H1 (cell line): ENCODE results near the gene HES3. TPM values are rescaled to one million over a fixed set of nuclear protein-coding genes. Genes with fewer than 3 reads are reported as not detected.

ENCODE experiments used
- polyA plus RNA-seq, 7 experiments: library from polyadenylated mRNA; depleted of rRNA in 3 of 7; stranded (reverse) in 5 of 7; unstranded in 2 of 7; fragments of >200 nt in 5 of 7; fragments of 200-250 nt in 2 of 7; gene quantifications; 1 replicate in 5 of 7; 2 replicates in 1 of 7; 4 replicates in 1 of 7; pipeline versions ENCODE4 v1.2.1 to v1.2.3, GENCODE V29; 2011 to 2013; ENCODE audit warnings: missing spikeins in 2 of 7, mixed read lengths in 2 of 7
- total RNA-seq: library from RNA; stranded (reverse); fragmentation: NEBNext Ultra II Directional; extraction: Animal tissue kit (Norgen Biotek cat#: 25700); gene quantifications from 2 replicates; pipeline ENCODE4 v1.2.1, GENCODE V29; 2021
- TF ChIP-seq, protein P1 (sequence below), 3 experiments: IDR thresholded peaks; 1 replicate in 2 of 3; 2 replicates in 1 of 3; pipeline versions ENCODE4 v1.5.1 to v1.6.1; 2011; ENCODE audit warnings: low read length in 3 of 3, mild to moderate bottlenecking in 3 of 3, inconsistent platforms in 2 of 3, low read depth in 1 of 3, moderate library complexity in 1 of 3; ENCODE audit not compliant: insufficient read depth in 1 of 3; ENCODE audit errors: control extremely low read depth in 1 of 3

Gene HES3
- total and polyA plus RNA-seq, 2 of the 8 experiments (the other 6 are each of a cell fraction or from before 2014, with no cell fraction given) = 38.8 to 54.3 TPM

DNA sequence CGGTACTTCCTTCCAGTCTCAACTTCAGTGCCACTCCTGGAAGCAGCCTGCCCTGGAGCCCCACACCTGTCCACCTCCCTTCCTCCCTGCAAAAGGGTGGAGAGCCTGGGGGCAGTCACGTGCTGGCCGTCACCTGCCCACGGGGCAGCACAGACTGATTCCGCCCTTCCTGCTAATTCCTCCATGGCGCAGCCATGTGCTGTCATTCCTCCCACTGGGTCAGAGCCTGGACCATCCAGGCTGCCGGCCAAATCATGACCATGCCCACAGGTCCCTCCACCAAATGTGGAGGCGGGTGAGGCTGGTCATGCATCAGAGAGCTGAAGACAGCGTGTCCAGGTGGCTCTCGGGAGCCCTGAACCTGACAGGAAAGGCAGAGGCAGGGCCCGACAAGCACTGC is 41.4 kb downstream of the HES3 start (continued):
- TF ChIP-seq, protein P1, sequence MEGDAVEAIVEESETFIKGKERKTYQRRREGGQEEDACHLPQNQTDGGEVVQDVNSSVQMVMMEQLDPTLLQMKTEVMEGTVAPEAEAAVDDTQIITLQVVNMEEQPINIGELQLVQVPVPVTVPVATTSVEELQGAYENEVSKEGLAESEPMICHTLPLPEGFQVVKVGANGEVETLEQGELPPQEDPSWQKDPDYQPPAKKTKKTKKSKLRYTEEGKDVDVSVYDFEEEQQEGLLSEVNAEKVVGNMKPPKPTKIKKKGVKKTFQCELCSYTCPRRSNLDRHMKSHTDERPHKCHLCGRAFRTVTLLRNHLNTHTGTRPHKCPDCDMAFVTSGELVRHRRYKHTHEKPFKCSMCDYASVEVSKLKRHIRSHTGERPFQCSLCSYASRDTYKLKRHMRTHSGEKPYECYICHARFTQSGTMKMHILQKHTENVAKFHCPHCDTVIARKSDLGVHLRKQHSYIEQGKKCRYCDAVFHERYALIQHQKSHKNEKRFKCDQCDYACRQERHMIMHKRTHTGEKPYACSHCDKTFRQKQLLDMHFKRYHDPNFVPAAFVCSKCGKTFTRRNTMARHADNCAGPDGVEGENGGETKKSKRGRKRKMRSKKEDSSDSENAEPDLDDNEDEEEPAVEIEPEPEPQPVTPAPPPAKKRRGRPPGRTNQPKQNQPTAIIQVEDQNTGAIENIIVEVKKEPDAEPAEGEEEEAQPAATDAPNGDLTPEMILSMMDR (IDR thresholded peaks at IDR 0.05; ENCODE audit: control extremely low read depth in 1 of 3, insufficient read depth in 1 of 3, low read depth in 1 of 3, low read length in 3 of 3) = no peak
